OCI-LY1 (cell line): ENCODE data around the gene CASP10.

ENCODE experiments used
- CTCF ChIP-seq: fragments of 200-600 bp; sonication (generic), shearing (Covaris generic); IDR thresholded peaks from 2 replicates; pipeline ENCODE4 v1.5.1; 2017; ENCODE audit warnings: mild to moderate bottlenecking, antibody characterized with exemption, low read length, moderate library complexity, mixed read lengths
- EZH2 ChIP-seq: fragments of 200-600 bp; sonication (generic), shearing (Covaris generic); IDR thresholded peaks from 2 replicates; pipeline ENCODE4 v1.8.0; 2017; ENCODE audit warnings: borderline replicate concordance, mixed run types, mild to moderate bottlenecking, antibody characterized with exemption, low read length, moderate library complexity, mixed read lengths

- no peak for TF ChIP-seq CTCF
- no peak for TF ChIP-seq EZH2
These were observed 16.9 kb downstream of the CASP10 start for GRCh38 chr2:201199847-201200246.
